GM12872 (cell line): Measurements from ENCODE around the gene TBC1D21.

Experiments used
- CTCF ChIP-seq: IDR thresholded peaks from 3 replicates; pipeline ENCODE4 v1.5.1; 2011; ENCODE audit warnings: low read depth, mild to moderate bottlenecking, low read length, moderate library complexity; ENCODE audit not compliant: insufficient read depth

TBC1D21 gene

DNA sequence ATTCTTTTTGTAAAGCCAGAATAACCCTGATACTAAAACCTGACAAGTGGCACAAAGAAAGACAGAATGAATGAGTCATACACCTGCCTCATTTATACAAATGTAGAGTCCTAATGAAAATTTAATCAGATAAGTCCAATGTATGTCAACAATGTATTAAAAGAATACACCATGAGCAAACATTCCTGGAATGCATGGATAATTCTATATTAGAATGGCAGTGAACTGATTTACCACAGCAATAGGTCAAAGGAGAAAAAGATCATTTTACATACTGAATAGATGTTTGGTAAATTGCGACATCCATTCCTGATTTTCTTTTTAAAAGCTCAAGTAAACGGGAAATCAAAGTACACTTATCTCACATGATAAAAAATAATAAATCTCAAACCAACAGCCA is 41.7 kb downstream of the TBC1D21 start:
- no peak for TF ChIP-seq CTCF

DNA sequence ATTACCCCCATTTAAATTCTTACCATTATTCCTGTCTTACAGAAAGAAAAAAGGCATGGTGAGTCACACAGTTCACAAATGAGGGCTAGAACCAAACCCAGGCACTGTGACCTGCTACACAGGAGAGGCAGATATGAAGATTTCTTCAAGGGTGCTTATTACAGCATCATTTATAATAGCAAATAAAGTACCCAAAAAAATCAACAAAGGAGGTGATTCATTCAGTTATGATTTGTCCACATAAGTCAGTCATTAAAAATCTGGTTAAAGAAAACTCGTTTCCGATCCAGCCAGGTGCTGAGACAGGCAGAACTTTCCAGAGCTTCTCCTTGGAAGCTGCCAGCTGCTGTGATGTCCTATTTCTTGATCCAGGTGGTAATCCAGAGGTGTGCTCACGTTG is 45.4 kb downstream of the TBC1D21 start:
- TF ChIP-seq CTCF = no peak

DNA sequence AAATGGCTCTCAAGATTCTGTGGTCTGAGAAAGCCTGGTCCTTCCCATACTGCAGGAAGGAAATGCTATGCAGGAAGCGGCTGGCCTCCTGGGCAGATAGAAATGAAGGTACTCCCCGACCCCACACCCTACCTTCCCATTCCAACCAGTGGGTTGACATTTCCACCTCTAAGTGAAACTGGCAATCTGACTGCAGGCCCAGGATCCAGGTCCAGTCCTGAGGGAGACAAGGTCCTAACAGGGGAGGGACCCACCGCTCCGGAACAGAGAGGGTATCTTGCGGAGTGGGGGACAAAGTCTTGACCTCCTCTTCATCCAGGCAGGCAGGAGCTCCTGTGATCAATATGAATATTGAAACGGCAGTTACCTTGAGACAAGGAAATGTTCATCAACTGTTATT is 46.3 kb downstream of the TBC1D21 start:
- no peak for TF ChIP-seq CTCF

- TF ChIP-seq CTCF = no peak
Observed at GRCh38 chr15:73921254-73921925, 48.0 kb downstream of the TBC1D21 start.

GRCh38 chr15:73922186-73923151 is 49.1 kb downstream of the TBC1D21 start:
- TF ChIP-seq CTCF = no peak

GRCh38 chr15:73923156-73923487 is 49.8 kb downstream of the TBC1D21 start:
- no peak for TF ChIP-seq CTCF

GRCh38 chr15:73923488-73924164 is 50.3 kb downstream of the TBC1D21 start:
- no peak for TF ChIP-seq CTCF
